ENCODE results near the gene GLIPR2.

Gene GLIPR2

DNA sequence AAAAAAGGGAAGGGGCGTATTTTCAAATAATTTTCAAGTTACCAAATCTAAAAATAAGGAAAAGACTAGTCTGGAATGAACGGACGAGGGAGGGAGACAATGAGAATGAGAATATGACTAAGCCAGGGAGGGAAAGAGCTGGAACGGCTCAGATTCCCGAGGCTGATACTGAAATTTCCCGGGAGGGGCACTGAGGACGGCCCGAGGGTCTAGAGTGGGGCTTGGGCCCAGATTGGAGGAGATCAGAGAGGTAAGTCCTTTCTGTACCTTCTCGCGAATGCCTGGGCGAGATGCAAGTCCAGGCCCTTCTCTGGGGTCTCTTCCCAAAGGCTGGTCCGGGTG is 29.3 kb downstream of the GLIPR2 start:
- no peak overlapping the region for H3K4me3 ChIP-seq (ENCODE audit: low read depth, low read length)
- TF ChIP-seq POLR2A (IDR thresholded peaks at IDR 0.05; ENCODE audit: extremely low read depth, insufficient read length), result no peak
- TF ChIP-seq MYC (IDR thresholded peaks at IDR 0.05; ENCODE audit: low read depth, low read length), result no peak
- TF ChIP-seq, protein P1, sequence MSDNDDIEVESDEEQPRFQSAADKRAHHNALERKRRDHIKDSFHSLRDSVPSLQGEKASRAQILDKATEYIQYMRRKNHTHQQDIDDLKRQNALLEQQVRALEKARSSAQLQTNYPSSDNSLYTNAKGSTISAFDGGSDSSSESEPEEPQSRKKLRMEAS (IDR thresholded peaks at IDR 0.05; ENCODE audit: low read depth, low read length), result no peak
- TF ChIP-seq, protein P2, sequence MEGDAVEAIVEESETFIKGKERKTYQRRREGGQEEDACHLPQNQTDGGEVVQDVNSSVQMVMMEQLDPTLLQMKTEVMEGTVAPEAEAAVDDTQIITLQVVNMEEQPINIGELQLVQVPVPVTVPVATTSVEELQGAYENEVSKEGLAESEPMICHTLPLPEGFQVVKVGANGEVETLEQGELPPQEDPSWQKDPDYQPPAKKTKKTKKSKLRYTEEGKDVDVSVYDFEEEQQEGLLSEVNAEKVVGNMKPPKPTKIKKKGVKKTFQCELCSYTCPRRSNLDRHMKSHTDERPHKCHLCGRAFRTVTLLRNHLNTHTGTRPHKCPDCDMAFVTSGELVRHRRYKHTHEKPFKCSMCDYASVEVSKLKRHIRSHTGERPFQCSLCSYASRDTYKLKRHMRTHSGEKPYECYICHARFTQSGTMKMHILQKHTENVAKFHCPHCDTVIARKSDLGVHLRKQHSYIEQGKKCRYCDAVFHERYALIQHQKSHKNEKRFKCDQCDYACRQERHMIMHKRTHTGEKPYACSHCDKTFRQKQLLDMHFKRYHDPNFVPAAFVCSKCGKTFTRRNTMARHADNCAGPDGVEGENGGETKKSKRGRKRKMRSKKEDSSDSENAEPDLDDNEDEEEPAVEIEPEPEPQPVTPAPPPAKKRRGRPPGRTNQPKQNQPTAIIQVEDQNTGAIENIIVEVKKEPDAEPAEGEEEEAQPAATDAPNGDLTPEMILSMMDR (IDR thresholded peaks at IDR 0.05; ENCODE audit: low read depth, low read length), result no peak
- DNase-seq (ENCODE audit: low read depth), result no peak

DNA sequence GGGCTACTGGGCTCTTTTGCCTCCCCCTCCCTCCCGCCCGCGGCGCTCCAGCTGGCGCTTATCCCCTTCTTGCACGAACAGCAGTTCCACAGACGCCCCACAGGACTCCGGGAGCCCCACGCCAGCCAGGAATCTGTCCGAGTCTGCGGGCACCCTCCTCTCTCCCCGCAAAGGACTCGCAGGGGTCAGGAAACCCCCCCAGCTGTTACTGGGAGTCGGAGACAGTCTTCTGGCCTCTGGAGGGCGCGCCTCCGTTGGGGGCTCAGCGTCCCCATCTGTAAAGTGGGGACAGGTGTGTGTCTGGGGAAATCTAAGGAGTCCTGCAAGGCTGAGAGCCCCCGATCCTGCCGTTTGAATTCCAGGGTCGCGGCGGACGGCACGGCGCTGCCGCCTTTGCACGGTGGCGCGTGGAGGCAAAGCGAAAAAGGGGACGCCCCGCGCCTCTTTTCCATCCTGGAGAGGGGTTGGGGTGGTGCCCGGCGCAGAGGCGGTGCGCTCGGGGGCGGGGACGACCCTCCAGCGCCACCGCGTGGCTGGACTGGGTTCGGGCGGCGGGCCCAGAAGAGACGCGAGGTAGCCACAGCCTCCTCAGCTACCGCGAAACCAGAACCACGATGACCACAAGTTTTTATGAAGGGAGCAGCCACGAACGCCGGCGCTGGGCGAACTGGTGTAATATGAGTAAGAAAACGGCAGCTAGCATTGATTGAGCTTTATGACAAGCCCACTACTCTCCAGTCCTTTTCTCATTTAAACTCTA is 29.8 kb downstream of the GLIPR2 start:
- DNase-seq (ENCODE audit: low read depth), result peak; percentile 88
- TF ChIP-seq, protein P1 (IDR thresholded peaks at IDR 0.05; ENCODE audit: low read depth, low read length), result 0 out of 2 replicates have a peak, but pooled peaks have one; percentile 14
- TF ChIP-seq, protein P2 (IDR thresholded peaks at IDR 0.05; ENCODE audit: low read depth, low read length), result peak; percentile 52
- TF ChIP-seq MYC (IDR thresholded peaks at IDR 0.05; ENCODE audit: low read depth, low read length) (0 out of 2 replicates have a peak, but pooled peaks have one; percentile 30), POLR2A (IDR thresholded peaks at IDR 0.05; ENCODE audit: extremely low read depth, insufficient read length) (no peak)
- no peak overlapping the region for H3K4me3 ChIP-seq (ENCODE audit: low read depth, low read length)

DNA sequence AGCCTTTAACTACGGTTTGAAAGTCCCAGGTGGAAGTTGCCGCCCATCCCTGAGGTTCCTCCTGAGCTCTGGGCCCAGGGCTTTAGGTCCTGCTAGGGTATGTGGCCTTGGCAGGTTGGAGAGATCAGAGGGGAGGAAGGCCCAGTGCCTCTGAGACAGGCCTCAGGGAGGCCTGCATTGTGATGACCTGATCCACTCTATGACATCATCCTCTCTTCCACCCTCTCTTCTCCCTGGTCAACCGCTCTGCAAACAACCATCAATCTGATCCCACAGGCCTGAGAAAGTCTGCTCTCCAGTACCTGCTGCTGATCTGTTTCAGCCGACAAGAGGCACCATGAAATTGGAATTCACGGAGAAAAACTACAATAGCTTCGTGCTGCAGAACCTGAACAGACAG is 32.6 kb downstream of the GLIPR2 start, which contains the start of gene CCIN:
Gene CCIN, plus strand, starts transcription at position 223 of the 400 bp plus-strand sequence. Its CDS starts 115 bp downstream, at position 338.
- H3K4me3 ChIP-seq (ENCODE audit: low read depth, low read length), result no peak within 1 kb of the TSS
- TF ChIP-seq, protein P2 (IDR thresholded peaks at IDR 0.05; ENCODE audit: low read depth, low read length), result no peak
- TF ChIP-seq, protein P1 (IDR thresholded peaks at IDR 0.05; ENCODE audit: low read depth, low read length), result no peak
- TF ChIP-seq POLR2A (IDR thresholded peaks at IDR 0.05; ENCODE audit: extremely low read depth, insufficient read length), result no peak
- no peak for TF ChIP-seq MYC (IDR thresholded peaks at IDR 0.05; ENCODE audit: low read depth, low read length)
- DNase-seq (ENCODE audit: low read depth), result no peak

DNA sequence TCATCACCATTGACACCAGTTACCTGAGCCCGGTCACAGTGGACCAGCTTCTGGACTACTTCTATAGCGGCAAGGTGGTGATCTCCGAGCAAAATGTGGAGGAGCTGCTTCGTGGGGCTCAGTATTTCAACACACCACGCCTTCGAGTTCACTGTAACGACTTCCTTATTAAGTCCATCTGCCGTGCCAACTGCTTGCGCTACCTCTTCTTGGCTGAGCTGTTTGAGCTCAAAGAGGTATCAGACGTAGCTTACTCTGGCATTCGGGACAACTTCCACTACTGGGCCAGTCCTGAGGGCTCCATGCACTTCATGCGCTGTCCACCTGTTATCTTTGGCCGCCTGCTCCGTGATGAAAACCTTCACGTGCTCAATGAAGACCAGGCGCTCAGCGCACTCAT is 33.2 kb downstream of the GLIPR2 start:
- H3K4me3 ChIP-seq (ENCODE audit: low read depth, low read length), result no peak overlapping the region
- peak; percentile 69 for DNase-seq (ENCODE audit: low read depth)
- TF ChIP-seq, protein P1 (IDR thresholded peaks at IDR 0.05; ENCODE audit: low read depth, low read length), result peak; percentile 46; the same call in 1 of the 2 replicates
- TF ChIP-seq, protein P2 (IDR thresholded peaks at IDR 0.05; ENCODE audit: low read depth, low read length), result no peak
- TF ChIP-seq POLR2A (IDR thresholded peaks at IDR 0.05; ENCODE audit: extremely low read depth, insufficient read length) (no peak), MYC (IDR thresholded peaks at IDR 0.05; ENCODE audit: low read depth, low read length) (0 out of 2 replicates have a peak, but pooled peaks have one; percentile 40)

DNA sequence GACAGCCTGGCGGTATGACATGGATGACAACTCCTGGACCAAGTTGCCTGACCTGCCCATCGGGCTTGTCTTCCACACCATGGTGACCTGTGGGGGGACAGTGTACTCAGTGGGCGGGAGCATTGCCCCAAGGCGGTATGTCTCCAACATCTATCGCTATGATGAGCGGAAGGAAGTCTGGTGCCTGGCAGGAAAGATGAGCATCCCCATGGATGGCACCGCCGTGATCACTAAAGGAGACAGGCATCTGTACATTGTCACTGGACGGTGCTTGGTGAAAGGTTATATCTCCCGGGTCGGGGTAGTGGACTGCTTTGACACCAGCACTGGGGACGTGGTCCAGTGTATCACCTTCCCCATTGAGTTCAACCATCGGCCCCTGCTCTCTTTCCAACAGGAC is 34.0 kb downstream of the GLIPR2 start:
- DNase-seq (ENCODE audit: low read depth), result no peak
- no peak for TF ChIP-seq MYC (IDR thresholded peaks at IDR 0.05; ENCODE audit: low read depth, low read length)
- TF ChIP-seq, protein P1 (IDR thresholded peaks at IDR 0.05; ENCODE audit: low read depth, low read length), result no peak
- TF ChIP-seq, protein P2 (IDR thresholded peaks at IDR 0.05; ENCODE audit: low read depth, low read length), result no peak
- no peak for TF ChIP-seq POLR2A (IDR thresholded peaks at IDR 0.05; ENCODE audit: extremely low read depth, insufficient read length)
- H3K4me3 ChIP-seq (ENCODE audit: low read depth, low read length), result no peak overlapping the region
